GM19395 (cell line): ENCODE results near the gene SF3B4.
A peak's percentile ranks its signal among the peaks of the same experiment; 100 is the strongest.
"Not testable (repeated sequence)": the region's sequence is repeated elsewhere in the genome, so short reads cannot be mapped to it uniquely, and the experiment has no call there.

Experiments used
- ATAC-seq: cut with Tn5 transposase; IDR thresholded peaks from one replicate; pipeline ENCODE4 v1.9.1; 2021; ENCODE audit warnings: mild to moderate bottlenecking, moderate library complexity; ENCODE audit not compliant: unreplicated experiment

The SF3B4 gene

DNA sequence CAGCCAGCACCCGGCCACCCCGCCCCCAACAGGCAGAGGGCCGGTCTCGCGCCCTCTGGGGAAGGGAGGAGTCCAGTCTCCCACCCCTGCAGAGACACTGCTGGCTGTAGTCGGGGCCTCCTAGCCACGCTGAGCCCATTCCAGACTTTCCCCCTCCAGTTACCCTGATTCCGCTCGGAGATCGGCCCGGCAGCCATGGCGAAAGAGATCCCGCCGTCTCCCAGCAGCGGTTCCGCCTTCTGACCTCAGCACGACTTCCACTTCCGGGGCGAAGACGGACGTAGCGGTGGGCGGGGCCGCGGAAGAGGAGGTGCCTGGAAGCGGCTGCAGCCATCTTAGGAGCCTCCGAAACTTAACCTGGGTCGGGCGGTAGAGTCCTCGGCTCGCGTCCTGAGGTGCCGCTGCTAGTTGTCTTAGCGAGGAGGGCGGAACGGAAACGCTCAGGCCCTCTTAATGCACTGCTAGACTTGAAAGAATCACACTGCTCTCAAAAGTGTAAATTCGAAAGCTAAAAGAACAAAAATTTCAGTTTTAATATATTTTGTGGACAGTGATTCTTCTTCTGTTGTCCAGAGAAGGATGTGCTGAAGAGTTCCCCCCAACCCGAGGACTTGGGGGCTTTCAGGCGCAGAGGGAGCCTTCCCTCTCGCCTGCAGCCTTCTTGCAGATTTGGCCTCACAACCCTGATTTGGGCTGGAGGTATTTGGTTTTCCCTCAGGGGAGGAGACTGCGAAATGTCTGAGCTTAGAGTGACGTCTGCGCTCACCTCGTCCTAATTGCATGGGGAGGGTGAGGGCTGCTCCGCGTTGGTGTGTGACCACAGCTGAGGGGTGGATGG, at the start of gene SF3B4:
Gene SF3B4 (minus strand): TSS at position 241 of the 838 bp plus-strand sequence. CDS start 44 bp downstream, at position 197.
- ATAC-seq: peak; percentile 95

DNA sequence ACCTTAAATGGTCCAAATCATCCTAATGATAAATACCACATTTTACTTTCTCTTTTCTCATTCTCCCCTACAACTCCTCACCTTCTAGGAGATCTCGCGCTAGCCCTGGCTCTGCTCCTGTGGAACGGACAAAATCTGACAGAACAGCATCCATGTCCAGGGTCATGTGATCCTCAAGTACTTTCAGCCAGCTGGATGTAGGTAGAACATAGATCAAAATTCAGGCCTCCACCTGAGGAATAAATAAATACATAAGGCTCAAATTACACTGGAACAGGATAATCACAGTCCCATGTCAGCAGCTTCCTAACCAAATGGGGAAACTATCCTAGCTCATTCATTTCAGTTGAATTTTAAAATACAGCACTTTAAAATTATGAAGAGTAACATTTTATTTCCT, 49.7 kb upstream of the SF3B4 start:
- ATAC-seq: no peak

- no peak for ATAC-seq
These were observed 44.9 kb upstream of the SF3B4 start for GRCh38 chr1:149972547-149972946.

- ATAC-seq: no peak
These were observed 40.0 kb upstream of the SF3B4 start for GRCh38 chr1:149967646-149968045.

- no peak for ATAC-seq
These were observed 39.4 kb upstream of the SF3B4 start for GRCh38 chr1:149967041-149967440.

GRCh38 chr1:149966405-149966804, 38.8 kb upstream of the SF3B4 start:
- no peak for ATAC-seq

DNA sequence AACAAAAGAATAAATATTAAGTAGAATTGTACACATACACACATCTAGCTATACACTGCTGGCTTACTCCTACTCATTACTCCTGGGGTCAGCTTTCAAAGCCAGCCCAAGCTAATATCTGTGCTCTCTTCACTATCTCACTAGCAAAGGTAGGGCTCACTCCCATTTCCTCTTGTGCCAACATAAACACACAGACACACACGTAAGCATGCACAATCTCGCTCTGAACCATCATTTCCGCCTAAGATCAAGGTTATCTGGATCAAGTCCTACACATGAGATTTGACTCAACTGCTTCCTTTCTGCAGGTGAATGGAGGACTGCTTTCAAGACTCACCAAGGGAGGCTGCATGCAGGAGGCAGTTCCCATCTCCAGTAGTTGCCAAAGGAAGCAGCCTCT, 37.8 kb upstream of the SF3B4 start:
- ATAC-seq: no peak

GRCh38 chr1:149963358-149963757, 35.8 kb upstream of the SF3B4 start:
- ATAC-seq: no peak

DNA sequence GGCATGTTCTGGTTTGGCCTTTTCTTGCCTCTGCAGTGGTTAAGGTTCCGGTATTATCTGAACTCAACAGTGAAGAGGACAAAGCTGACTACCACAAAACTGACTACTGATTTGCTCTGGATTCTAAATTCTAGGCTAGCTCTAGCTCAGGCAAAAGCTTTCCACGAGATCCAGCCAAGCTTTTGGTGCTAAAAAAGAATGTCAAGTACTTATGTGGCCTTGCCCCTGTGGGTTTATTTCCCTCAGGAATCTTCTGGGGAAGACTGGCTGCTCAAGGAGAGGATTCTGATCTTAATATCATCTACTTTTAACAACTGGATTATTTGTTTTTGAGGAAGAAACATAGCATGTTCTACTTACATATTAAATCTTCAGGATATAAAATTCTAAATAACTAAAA, 35.1 kb upstream of the SF3B4 start:
- ATAC-seq: no peak

- ATAC-seq: no peak
These were observed 34.5 kb upstream of the SF3B4 start for GRCh38 chr1:149962039-149962647.

DNA sequence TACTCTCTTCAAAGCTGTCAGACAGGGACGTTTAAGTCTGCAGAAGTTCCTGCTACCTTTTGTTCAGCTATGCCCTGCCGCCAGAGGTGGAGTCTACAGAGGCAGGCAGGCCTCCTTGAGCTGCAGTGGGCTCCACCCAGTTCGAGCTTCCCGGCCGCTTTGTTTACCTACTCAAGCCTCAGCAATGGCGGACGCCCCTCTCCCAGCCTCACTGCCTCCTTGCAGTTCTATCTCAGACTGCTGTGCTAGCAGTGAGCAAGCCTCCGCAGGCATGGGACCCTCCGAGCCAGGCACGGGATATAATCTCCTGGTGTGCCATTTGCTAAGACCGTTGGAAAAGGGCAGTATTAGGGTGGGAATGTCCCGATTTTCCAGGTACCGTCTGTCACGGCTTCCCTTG, 29.9 kb upstream of the SF3B4 start:
- ATAC-seq: not testable (repeated sequence)

GRCh38 chr1:149949911-149950310, 22.3 kb upstream of the SF3B4 start:
- no peak for ATAC-seq

GRCh38 chr1:149945206-149945605, 17.6 kb upstream of the SF3B4 start:
- no peak for ATAC-seq

DNA sequence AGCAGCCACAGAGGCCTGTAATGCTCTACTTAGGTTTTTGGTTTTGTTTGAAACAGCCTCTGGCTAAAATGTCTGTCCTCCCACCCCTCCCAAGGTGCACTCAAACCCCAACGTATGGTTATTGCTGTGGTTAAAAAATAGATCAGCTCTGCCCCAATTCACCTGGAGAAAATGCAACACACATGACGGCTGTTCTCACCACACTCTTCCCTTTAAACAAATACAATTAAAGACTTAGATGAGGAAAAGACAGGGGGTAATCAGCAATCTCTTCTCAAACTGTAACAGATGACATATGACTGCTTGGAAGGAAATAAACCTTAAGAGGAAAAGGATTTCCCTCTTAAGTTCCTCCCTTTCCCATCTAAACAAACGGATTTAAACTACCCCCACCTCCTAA, 15.3 kb upstream of the SF3B4 start:
- no peak for ATAC-seq

DNA sequence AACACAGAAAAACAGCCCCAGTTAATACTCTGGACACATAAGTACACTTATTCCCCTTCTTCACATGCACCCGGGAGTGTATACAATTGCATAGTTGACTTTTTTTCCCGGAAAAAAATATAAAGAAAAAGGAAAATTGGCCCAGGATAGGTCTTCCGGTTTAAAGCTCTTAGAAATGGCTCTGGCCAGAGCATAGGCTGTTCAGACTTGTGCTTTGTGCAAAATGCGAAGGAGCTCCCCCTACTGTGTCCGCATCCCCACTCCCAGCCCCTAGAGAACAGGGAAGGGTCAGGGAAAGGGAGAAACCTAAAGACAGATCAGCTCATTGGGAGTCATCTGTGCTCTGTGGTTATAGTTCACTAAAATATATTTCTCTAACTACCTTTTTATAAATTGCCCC, 14.6 kb upstream of the SF3B4 start:
- no peak for ATAC-seq

- ATAC-seq: no peak
These were observed 12.8 kb upstream of the SF3B4 start for GRCh38 chr1:149940427-149940826.

- not testable (repeated sequence) for ATAC-seq
These were observed 11.0 kb upstream of the SF3B4 start for GRCh38 chr1:149938668-149939003.

DNA sequence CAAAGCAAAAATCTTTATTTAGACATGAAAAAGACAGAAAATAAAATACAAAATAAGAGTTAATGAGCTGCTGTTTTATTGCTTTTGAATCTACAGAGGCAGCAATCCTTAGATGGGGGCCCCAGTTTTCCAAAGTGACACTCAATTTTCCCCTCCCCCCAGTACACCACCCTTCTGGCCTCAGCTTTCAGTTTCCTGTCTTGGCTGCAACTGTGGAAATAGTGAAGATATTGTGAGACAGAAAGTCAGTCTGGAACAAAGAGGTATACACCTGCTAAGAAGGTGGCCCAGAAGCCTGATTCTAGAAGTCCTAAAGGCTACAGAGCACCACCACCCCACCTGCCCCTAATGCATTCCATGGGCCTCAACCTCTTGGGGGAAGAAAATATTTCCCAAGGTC, 10.2 kb upstream of the SF3B4 start:
- no peak for ATAC-seq

DNA sequence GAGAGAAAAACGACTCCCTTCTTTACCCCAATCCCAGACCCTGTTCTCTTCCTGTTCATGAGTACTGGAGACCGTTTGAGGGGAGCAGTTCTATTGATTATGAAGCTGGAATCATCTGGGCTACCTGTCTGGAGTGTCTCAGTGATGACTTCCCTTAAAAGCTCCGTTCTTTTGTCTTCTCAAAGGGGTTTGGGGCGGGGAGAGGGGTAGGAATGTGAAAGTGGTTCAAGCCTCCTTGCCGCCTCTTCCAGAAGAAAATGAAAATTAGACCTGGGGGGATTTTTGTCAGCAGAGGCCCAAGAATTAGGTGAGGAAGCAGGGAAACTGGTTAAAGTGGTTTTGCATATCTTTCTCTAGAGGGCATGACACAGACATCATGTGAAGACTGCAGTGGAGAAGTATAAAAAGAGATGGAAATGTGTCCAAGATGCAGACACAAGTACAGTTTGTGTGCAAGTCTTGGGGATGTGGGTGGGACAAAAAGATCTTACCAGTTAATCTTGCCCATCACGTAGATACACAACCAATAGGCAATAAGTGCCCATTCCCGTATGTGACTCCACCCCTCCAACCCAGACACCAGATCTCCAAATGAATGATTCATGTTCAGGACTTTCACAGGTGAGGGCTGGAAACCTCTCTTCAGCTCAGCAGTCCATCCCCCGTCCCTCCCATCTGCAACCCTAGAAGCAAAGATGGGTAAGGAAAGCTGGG, 9.5 kb upstream of the SF3B4 start:
- ATAC-seq: no peak

DNA sequence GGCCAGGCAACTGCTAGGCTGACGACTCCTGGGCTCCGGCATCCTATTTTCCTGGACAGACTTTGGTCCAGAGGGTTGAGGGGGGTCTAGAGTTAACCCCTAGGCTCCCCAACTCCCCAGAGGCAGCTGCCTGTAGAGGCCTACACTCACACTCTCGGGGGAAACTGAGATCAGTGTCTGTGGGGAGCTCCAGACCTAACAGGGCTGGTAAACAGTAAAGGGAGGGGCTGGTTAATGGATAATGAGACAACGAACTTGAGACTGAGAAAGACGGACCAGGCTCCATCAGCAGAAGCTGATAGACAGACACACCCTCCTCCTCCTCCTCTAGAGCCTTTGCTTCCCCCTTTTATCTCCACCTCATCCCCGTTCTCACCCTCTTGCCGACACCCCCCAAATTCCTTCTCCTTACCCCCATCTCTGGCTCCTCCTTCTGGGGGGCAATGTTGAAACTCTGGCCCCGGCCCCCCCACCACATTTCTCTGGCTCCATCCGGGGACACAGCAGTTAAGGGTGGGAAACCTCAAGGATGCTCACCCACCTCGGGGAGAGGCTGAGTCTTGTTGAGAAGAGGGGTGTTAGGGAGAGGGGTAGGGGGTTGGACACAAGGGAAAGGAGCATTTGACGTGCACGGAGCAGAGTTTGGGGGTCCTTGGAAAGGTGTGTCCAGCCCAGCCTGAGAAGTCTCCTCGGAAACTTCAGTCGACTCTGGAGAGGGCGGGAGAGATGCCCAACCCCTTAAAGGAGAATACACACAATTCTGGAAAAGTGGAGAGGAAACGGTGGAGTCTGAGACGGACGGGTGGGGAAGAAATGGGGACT, 8.8 kb upstream of the SF3B4 start, which contains the start of gene MTMR11:
Gene MTMR11 (minus strand): TSS at position 710 of the 822 bp plus-strand sequence. CDS start 232 bp downstream, at position 478.
- no peak for ATAC-seq

- ATAC-seq: no peak
These were observed 6.8 kb upstream of the SF3B4 start for GRCh38 chr1:149934356-149934755.
